ENCODE data around the gene PAM.

Gene PAM

GRCh38 chr5:102875721-102876123, 120.6 kb downstream of the PAM start:
- H3K9me3 Mint-ChIP-seq, result no peaks in the 10 kb centered on the region
- no peaks in the 10 kb centered on the region for H3K27me3 Mint-ChIP-seq
- no peak overlapping the region for H3K27ac Mint-ChIP-seq
- no peaks in the 10 kb centered on the region for H3K4me1 Mint-ChIP-seq
- H3K36me3 Mint-ChIP-seq, result peaks cover 2% of the 10 kb centered on the region
- no peak overlapping the region for H3K4me3 Mint-ChIP-seq
- CTCF ChIA-PET, result no interaction called here
- DNase-seq, result no peak

GRCh38 chr5:102876610-102877009, 121.5 kb downstream of the PAM start:
- no peaks in the 10 kb centered on the region for H3K4me1 Mint-ChIP-seq
- DNase-seq, result no peak
- peaks cover 2% of the 10 kb centered on the region for H3K36me3 Mint-ChIP-seq
- no peak overlapping the region for H3K27ac Mint-ChIP-seq
- H3K4me3 Mint-ChIP-seq, result no peak overlapping the region
- H3K27me3 Mint-ChIP-seq, result no peaks in the 10 kb centered on the region
- CTCF ChIA-PET, result no interaction called here
- no peaks in the 10 kb centered on the region for H3K9me3 Mint-ChIP-seq

GRCh38 chr5:102879741-102880140, 124.6 kb downstream of the PAM start:
- Mint-ChIP-seq H3K4me3 (no peak overlapping the region), H3K27ac (peak overlapping the region; percentile 2), H3K27me3 (no peaks in the 10 kb centered on the region), H3K4me1 (no peaks in the 10 kb centered on the region), H3K9me3 (no peaks in the 10 kb centered on the region), H3K36me3 (no peaks in the 10 kb centered on the region)
- CTCF ChIA-PET, result no interaction called here
- no peak for DNase-seq

DNA sequence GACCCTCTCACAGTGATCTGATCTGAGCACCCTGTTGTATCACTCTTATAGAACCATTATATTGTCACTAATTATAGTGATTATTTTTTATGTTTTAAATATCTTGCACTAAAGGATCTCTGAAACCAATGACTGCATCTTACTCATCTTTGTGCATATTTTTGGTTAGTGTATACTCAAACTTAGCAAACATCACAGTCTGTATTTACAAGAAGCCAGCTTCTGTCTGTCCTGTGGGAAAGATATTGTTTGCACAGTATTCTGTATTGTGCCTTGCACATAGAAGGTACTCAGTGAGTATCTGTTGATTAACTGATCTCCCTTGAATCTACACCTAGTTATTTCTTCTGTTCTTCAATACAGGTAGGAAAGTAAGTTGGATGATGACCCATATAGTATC, 131.5 kb downstream of the PAM start:
- no peak overlapping the region for H3K27ac Mint-ChIP-seq
- peaks cover 2% of the 10 kb centered on the region for H3K4me1 Mint-ChIP-seq
- H3K4me3 Mint-ChIP-seq, result no peak overlapping the region
- CTCF ChIA-PET, result no interaction called here
- no peaks in the 10 kb centered on the region for H3K9me3 Mint-ChIP-seq
- DNase-seq, result no peak
- H3K36me3 Mint-ChIP-seq, result no peaks in the 10 kb centered on the region
- H3K27me3 Mint-ChIP-seq, result no peaks in the 10 kb centered on the region

DNA sequence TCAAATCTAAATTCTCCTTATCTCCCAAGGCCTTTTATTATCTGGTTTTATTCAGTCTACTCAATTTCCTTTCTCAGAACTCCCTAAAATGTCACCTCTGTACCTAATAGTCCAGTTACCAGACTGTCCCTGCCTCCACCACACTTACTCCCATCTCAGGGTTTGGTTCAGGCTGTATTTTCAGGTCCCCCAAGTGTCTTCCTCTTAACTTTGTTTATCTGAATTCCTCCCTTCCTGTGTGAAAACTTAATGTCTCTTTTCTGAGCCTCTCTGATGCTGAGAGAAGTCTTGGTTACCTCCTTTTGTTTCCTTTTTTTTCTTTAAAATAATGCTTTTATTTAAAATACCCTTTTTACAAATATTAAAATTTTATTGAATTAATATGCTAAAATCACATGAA, 133.4 kb downstream of the PAM start:
- no peak for DNase-seq
- Mint-ChIP-seq H3K9me3 (no peaks in the 10 kb centered on the region), H3K4me3 (no peak overlapping the region), H3K4me1 (peaks cover 2% of the 10 kb centered on the region), H3K27me3 (no peaks in the 10 kb centered on the region), H3K36me3 (no peaks in the 10 kb centered on the region), H3K27ac (no peak overlapping the region)
- CTCF ChIA-PET, result no interaction called here

GRCh38 chr5:102889033-102889432, 133.9 kb downstream of the PAM start:
- Mint-ChIP-seq H3K4me1 (peaks cover 2% of the 10 kb centered on the region), H3K4me3 (no peak overlapping the region), H3K9me3 (no peaks in the 10 kb centered on the region), H3K27me3 (no peaks in the 10 kb centered on the region), H3K36me3 (no peaks in the 10 kb centered on the region), H3K27ac (no peak overlapping the region)
- no peak for DNase-seq
- CTCF ChIA-PET, result no interaction called here

DNA sequence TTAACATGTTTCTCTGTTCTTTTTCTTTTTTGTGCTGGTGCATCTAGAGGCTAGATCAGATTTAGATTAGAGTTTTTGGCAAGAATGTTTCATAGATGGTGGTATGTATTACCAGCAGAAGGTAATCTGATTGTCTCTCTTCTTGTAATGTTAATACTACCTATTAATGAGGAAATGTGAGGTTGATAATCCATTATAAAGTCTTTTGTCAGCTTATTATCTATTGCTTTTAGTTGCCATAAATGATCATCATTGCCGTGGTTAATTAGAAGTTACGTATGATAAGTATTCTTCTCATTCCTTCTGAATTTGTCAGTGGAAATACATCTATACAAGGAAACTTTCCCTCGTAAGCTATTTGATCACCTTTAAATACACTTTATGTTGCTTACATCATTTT, 135.0 kb downstream of the PAM start:
- peaks cover 2% of the 10 kb centered on the region for H3K4me1 Mint-ChIP-seq
- H3K4me3 Mint-ChIP-seq, result no peak overlapping the region
- H3K27ac Mint-ChIP-seq, result no peak overlapping the region
- H3K27me3 Mint-ChIP-seq, result no peaks in the 10 kb centered on the region
- no peaks in the 10 kb centered on the region for H3K36me3 Mint-ChIP-seq
- CTCF ChIA-PET, result no interaction called here
- no peaks in the 10 kb centered on the region for H3K9me3 Mint-ChIP-seq
- DNase-seq, result no peak

DNA sequence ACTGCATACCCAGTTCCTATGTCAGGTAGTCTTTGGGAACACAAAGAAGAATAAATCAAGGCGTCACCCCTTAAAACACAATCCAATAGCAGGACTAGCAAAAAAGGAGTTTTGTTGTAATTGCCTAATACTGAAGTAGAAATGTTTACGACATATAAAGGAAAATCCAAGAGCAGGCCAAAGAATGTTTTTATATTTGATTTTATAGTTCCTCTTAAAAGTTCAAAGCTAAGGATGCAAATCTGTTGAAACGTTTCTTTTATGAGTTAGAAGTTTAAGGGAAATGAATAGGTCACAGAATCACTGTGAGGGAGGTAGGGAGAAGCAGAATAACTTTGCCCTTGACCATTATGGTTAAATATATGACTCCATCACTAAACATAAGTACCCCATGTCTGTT, 136.1 kb downstream of the PAM start:
- H3K27me3 Mint-ChIP-seq, result no peaks in the 10 kb centered on the region
- no peak overlapping the region for H3K4me3 Mint-ChIP-seq
- H3K4me1 Mint-ChIP-seq, result peaks cover 2% of the 10 kb centered on the region
- H3K36me3 Mint-ChIP-seq, result no peaks in the 10 kb centered on the region
- no peak for DNase-seq
- CTCF ChIA-PET, result no interaction called here
- no peak overlapping the region for H3K27ac Mint-ChIP-seq
- no peaks in the 10 kb centered on the region for H3K9me3 Mint-ChIP-seq

- Mint-ChIP-seq H3K36me3 (no peaks in the 10 kb centered on the region), H3K9me3 (no peaks in the 10 kb centered on the region), H3K27me3 (no peaks in the 10 kb centered on the region), H3K4me1 (no peaks in the 10 kb centered on the region), H3K4me3 (no peak overlapping the region), H3K27ac (no peak overlapping the region)
- CTCF ChIA-PET, result interaction anchor here (0.5 kb wide), 1 partner anchor 1810 kb away, joined by 3 read pairs; no protein-coding TSS in a partner anchor
- no peak for DNase-seq
Measured at GRCh38 chr5:102893942-102894341, 138.8 kb downstream of the PAM start.

DNA sequence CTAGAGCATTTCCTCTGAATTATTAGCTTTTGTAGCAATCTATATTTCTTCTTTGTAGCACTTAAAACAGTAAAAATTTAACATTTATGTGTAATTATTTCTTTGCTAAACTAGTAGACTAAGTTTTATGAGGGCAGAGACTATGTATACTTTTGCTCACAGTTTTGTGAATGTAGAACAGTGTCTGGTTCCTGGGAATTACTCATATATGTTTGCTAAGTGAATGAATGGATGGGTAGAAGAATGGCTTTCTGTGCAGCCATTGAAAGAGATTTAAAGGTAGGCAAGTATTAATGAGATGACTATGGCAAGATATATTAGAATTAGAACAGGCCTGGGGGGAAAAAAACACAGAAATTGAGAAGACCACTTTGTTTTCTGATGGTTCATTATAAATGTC, 140.1 kb downstream of the PAM start:
- no peaks in the 10 kb centered on the region for H3K4me1 Mint-ChIP-seq
- no peak overlapping the region for H3K4me3 Mint-ChIP-seq
- no peaks in the 10 kb centered on the region for H3K27me3 Mint-ChIP-seq
- H3K36me3 Mint-ChIP-seq, result no peaks in the 10 kb centered on the region
- H3K9me3 Mint-ChIP-seq, result no peaks in the 10 kb centered on the region
- no peak overlapping the region for H3K27ac Mint-ChIP-seq
- CTCF ChIA-PET, result no interaction called here
- no peak for DNase-seq

DNA sequence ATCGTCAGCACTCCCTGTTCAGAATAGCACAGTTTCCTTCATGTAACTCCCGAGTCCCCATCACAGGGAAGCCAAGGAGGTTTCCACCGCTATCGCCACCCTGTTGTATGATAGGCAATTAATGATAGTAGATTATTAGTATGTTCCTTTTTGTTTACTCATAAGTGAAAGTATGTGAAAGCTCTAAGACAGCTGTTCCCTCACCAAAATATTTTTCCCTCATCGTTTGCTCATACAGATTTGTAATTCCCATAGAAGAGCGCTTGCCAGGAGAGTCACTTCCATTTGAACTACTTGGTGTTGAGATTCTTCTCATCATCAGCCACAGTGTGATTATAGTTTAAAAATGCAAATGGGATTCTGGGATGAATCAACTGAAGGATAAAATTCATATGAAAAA, 140.9 kb downstream of the PAM start:
- Mint-ChIP-seq H3K4me3 (no peak overlapping the region), H3K9me3 (no peaks in the 10 kb centered on the region), H3K4me1 (no peaks in the 10 kb centered on the region), H3K36me3 (no peaks in the 10 kb centered on the region), H3K27me3 (no peaks in the 10 kb centered on the region), H3K27ac (peak overlapping the region; percentile 43)
- DNase-seq, result no peak
- CTCF ChIA-PET, result no interaction called here

DNA sequence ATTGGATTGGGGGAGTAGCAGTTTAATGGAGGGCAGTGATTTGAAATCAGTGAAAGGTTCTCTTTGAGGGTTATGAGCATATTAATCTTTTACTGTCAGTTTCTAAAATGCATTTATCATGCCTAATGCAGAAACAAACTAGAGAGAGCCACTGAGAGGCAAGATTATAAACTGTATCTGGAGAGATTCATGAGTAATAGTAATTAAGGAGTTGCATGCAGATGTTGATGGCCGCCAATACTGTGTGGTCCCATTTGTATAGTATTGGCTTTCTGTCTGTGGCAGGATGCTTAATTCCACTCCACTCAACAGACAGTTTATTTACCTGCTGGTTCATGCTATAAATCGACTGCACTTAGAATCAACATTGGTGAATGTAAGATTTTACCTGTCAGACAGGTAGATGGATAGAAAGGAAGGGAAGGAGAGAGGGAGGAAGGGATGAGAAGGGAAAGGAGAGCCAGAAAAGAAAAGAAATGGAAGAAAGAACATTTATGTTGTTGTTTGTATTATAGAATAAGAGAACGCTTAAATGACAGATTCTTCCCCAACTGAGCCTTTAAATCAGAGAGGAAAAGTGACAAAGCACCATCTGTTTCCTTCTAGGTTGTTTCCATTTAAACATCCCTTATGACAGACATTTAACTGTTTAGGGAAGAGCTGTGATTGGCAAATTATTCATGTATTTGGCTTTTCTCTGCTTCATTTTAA, 146.5 kb downstream of the PAM start:
- Mint-ChIP-seq H3K4me3 (no peak overlapping the region), H3K36me3 (no peaks in the 10 kb centered on the region), H3K9me3 (no peaks in the 10 kb centered on the region), H3K27me3 (no peaks in the 10 kb centered on the region), H3K27ac (no peak overlapping the region), H3K4me1 (no peaks in the 10 kb centered on the region)
- DNase-seq, result no peak
- CTCF ChIA-PET, result no interaction called here

DNA sequence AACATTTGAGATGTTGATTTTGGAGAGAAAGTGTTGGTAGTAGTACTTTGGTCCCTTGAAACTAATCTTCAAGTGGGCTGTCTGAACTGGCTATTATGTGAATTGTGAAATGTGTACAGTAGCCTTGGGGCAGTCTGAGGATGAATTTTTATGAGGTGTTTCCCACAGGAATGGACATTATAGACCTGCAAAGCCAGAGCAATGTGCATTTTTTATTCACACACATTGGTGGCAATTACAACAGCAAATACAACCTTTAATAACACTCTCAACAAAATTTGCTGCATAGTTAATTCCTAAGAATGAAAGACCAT, 147.0 kb downstream of the PAM start:
- H3K27me3 Mint-ChIP-seq, result no peaks in the 10 kb centered on the region
- H3K4me1 Mint-ChIP-seq, result no peaks in the 10 kb centered on the region
- H3K36me3 Mint-ChIP-seq, result no peaks in the 10 kb centered on the region
- no peaks in the 10 kb centered on the region for H3K9me3 Mint-ChIP-seq
- CTCF ChIA-PET, result no interaction called here
- H3K27ac Mint-ChIP-seq, result no peak overlapping the region
- DNase-seq, result no peak
- no peak overlapping the region for H3K4me3 Mint-ChIP-seq

GRCh38 chr5:102902647-102903046, 147.5 kb downstream of the PAM start:
- H3K36me3 Mint-ChIP-seq, result no peaks in the 10 kb centered on the region
- H3K27me3 Mint-ChIP-seq, result no peaks in the 10 kb centered on the region
- no peak overlapping the region for H3K27ac Mint-ChIP-seq
- H3K4me1 Mint-ChIP-seq, result no peaks in the 10 kb centered on the region
- no peak for DNase-seq
- H3K4me3 Mint-ChIP-seq, result no peak overlapping the region
- H3K9me3 Mint-ChIP-seq, result no peaks in the 10 kb centered on the region
- CTCF ChIA-PET, result no interaction called here

GRCh38 chr5:102903074-102903871, 148.2 kb downstream of the PAM start:
- no peak for DNase-seq
- no peaks in the 10 kb centered on the region for H3K4me1 Mint-ChIP-seq
- no peaks in the 10 kb centered on the region for H3K9me3 Mint-ChIP-seq
- H3K27ac Mint-ChIP-seq, result no peak overlapping the region
- H3K27me3 Mint-ChIP-seq, result no peaks in the 10 kb centered on the region
- H3K4me3 Mint-ChIP-seq, result no peak overlapping the region
- CTCF ChIA-PET, result no interaction called here
- H3K36me3 Mint-ChIP-seq, result no peaks in the 10 kb centered on the region

Measured in activated naive CD4-positive, alpha-beta T cell treated with anti-CD3 and anti-CD28 coated beads, Interleukin-2, amount 10 ng/mL, durations not matched to agents 7 days and 5 days (primary cell).